HG03066 (cell line): ENCODE measurements around the gene NKX6-1.

Experiments used
- ATAC-seq: cut with Tn5 transposase; IDR thresholded peaks from one replicate; pipeline ENCODE4 v1.9.1; 2021; ENCODE audit warnings: low read depth; ENCODE audit not compliant: unreplicated experiment

NKX6-1 gene

GRCh38 chr4:84498935-84499623 is at the start of gene NKX6-1:
NKX6-1 (minus strand) TSS chr4:84499292; CDS start chr4:84498228, 1,064 bp downstream.
- no peak for ATAC-seq

GRCh38 chr4:84547211-84547610 is 48.1 kb upstream of the NKX6-1 start:
- no peak for ATAC-seq

- no peak for ATAC-seq
Observed at GRCh38 chr4:84545093-84545492, 46.0 kb upstream of the NKX6-1 start.

- no peak for ATAC-seq
Observed at GRCh38 chr4:84535901-84536300, 36.8 kb upstream of the NKX6-1 start.

- ATAC-seq, result no peak
Observed at GRCh38 chr4:84531689-84532088, 32.6 kb upstream of the NKX6-1 start.

- ATAC-seq, result no peak
Observed at GRCh38 chr4:84530871-84531270, 31.8 kb upstream of the NKX6-1 start.

GRCh38 chr4:84530454-84530853 is 31.4 kb upstream of the NKX6-1 start:
- ATAC-seq, result no peak

- no peak for ATAC-seq
Observed at GRCh38 chr4:84529169-84529751, 30.2 kb upstream of the NKX6-1 start.

GRCh38 chr4:84527391-84527790 is 28.3 kb upstream of the NKX6-1 start:
- ATAC-seq, result no peak

GRCh38 chr4:84515075-84515474 is 16.0 kb upstream of the NKX6-1 start:
- ATAC-seq, result no peak

- ATAC-seq, result no peak
Observed at GRCh38 chr4:84512277-84512676, 13.2 kb upstream of the NKX6-1 start.

GRCh38 chr4:84511703-84512102 is 12.6 kb upstream of the NKX6-1 start:
- no peak for ATAC-seq

GRCh38 chr4:84507941-84508340 is 8.8 kb upstream of the NKX6-1 start:
- no peak for ATAC-seq

- no peak for ATAC-seq
Observed at GRCh38 chr4:84504821-84505220, 5.7 kb upstream of the NKX6-1 start.

GRCh38 chr4:84503495-84504437 is 4.7 kb upstream of the NKX6-1 start:
- peak; percentile 94 for ATAC-seq

- ATAC-seq, result no peak
Observed at GRCh38 chr4:84502955-84503373, 3.9 kb upstream of the NKX6-1 start.

GRCh38 chr4:84502333-84502954 is 3.4 kb upstream of the NKX6-1 start:
- ATAC-seq, result no peak

- ATAC-seq, result no peak
Observed at GRCh38 chr4:84501721-84502267, 2.7 kb upstream of the NKX6-1 start.

- ATAC-seq, result no peak
Observed at GRCh38 chr4:84501202-84501503, 2.1 kb upstream of the NKX6-1 start.

GRCh38 chr4:84500386-84501201 is 1.5 kb upstream of the NKX6-1 start:
- no peak for ATAC-seq
